H54 (cell line): ENCODE data around the gene COQ9.
"Not testable (repeated sequence)": the region's sequence is repeated elsewhere in the genome, so short reads cannot be mapped to it uniquely, and the experiment has no call there.

Experiments used
- DNase-seq: peaks from one replicate; pipeline ENCODE4 v3.0.0; 2011; ENCODE audit warnings: low spot score, mixed read lengths; ENCODE audit not compliant: insufficient read length
- FAIRE-seq: peaks from 3 replicates; lab custom pipeline; 2011; peaks lifted over from hg19 to GRCh38; lab: Jason Lieb, UNC
- POLR2A ChIP-seq: IDR thresholded peaks from 2 replicates; pipeline ENCODE4 v1.6.1; 2011; ENCODE audit warnings: low read depth, mild to moderate bottlenecking, low read length

The COQ9 gene

GRCh38 chr16:57413733-57414132 lies 33.5 kb upstream of the COQ9 start:
- no peak for TF ChIP-seq POLR2A
- FAIRE-seq (no peak), DNase-seq (no peak)

DNA sequence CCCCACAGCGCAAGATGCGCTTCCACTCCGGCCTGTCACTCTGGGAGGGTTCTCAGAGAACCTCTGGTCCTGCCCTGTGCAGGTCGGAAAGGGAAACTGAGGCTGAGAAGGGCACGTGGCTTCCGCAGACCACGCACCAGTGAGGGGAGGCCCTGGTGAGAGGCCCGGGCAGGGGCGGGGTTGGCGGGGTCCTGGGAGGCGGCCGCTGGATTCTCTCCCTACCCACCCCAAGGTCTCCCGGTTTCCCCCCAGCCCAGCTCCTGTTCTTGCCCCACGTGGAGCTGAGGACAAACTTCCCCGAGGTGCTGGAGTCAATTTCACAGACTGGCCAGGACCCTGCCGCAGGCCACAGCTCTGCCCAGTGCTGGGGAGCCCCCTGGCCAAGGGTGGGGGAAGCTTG lies 31.2 kb upstream of the COQ9 start:
- FAIRE-seq (no peak), DNase-seq (no peak)
- no peak for TF ChIP-seq POLR2A

DNA sequence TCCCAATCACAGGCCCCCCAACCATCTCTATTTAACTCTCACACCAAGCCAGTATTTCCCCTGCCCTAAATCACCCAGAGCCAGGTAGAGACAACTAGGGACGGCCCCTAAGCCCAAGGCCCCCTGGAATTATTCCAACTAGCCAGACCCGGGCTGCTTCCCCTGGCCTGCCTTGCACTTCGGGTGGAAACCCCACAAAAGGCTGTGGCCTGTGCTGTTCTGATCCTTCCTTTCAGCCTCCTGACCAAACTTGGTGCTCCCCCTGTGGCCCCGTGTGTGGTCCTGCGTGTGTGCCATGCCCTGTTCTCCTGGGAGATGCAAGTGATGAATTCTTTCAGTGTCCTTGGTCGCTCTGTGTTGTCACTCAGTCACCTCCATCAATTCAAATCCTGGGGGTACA lies 27.8 kb upstream of the COQ9 start:
- TF ChIP-seq POLR2A = no peak
- no peak for DNase-seq

GRCh38 chr16:57422026-57422944 lies 25.0 kb upstream of the COQ9 start:
- TF ChIP-seq POLR2A = no peak
- FAIRE-seq = no peak
- peak; percentile 27 for DNase-seq

More for the DNA sequence above, 27.8 kb upstream of the COQ9 start:
- FAIRE-seq = no peak

- no peak for FAIRE-seq
- TF ChIP-seq POLR2A = no peak
- no peak for DNase-seq
These were observed 24.1 kb upstream of the COQ9 start for GRCh38 chr16:57423152-57423551.

- FAIRE-seq (no peak), DNase-seq (no peak)
- TF ChIP-seq POLR2A = no peak
These were observed 22.7 kb upstream of the COQ9 start for GRCh38 chr16:57424583-57424982.

GRCh38 chr16:57426356-57426755 lies 20.9 kb upstream of the COQ9 start:
- DNase-seq = no peak
- no peak for TF ChIP-seq POLR2A
- FAIRE-seq = no peak

- no peak for TF ChIP-seq POLR2A
- DNase-seq = no peak
- FAIRE-seq = no peak
These were observed 20.0 kb upstream of the COQ9 start for GRCh38 chr16:57427307-57427706.

- FAIRE-seq (no peak), DNase-seq (no peak)
- TF ChIP-seq POLR2A = no peak
These were observed 19.5 kb upstream of the COQ9 start for GRCh38 chr16:57427824-57428223.

DNA sequence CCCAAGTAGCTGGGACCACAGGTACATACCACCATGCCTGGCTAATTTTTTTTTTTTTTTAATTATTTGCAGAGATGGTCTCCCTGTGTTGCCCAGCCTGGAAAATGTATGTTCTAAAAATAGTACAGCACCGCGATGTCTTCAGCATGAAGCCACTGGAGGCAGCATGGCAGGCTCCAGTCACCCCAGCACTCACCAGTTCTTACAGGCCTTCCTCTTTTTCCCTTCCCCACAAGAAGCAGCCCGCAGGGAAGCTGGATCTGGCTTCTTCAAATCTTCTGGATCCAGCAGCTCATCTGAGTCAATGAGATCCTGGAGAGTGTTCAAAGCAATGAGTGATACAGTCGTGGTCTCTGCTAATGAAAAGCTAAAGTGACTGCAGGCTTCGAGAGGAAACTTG lies 16.3 kb upstream of the COQ9 start:
- no peak for DNase-seq
- no peak for FAIRE-seq
- TF ChIP-seq POLR2A = no peak

DNA sequence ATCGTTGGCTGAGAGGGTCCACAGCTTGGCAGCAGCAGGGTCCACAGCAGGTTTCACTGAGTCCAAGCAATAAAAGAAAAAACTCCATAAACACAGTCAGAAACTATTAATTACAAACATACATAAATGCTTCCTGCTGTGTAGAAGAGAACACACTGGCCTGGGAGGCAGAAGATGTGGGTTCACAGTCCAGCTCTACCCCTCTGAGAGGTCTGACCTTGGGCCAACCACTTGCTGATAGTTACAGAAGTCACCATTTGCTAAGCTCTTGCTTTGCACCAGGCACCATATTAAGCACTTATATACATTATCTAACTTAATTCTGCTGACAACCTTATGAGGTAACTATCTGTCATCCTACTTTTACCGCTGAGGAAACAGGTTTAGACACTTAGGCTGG lies 14.8 kb upstream of the COQ9 start:
- no peak for FAIRE-seq
- no peak for TF ChIP-seq POLR2A
- no peak for DNase-seq

GRCh38 chr16:57432989-57433388 lies 14.3 kb upstream of the COQ9 start:
- TF ChIP-seq POLR2A = no peak
- FAIRE-seq (no peak), DNase-seq (no peak)

- no peak for TF ChIP-seq POLR2A
- DNase-seq (no peak), FAIRE-seq (no peak)
These were observed 13.3 kb upstream of the COQ9 start for GRCh38 chr16:57434003-57434402.

DNA sequence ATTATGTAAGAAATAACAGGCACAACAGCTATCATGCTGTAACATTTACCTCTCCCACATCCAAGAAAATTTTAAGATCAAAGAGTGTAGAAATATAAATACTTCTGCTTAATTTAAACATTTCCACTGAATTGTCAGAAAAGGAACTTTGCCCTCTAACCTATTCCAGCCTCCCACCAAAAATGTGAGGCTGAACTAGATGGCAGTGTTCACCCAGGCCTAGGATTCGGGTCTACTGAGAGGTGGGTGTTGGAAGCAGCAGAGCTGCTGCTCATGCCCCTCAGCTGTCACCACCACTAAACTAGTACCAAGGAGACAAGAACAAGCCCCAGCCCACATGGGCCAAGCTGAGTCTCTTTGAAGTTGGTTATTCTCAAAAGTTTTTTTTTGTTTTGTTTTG lies 11.4 kb upstream of the COQ9 start:
- TF ChIP-seq POLR2A = no peak
- DNase-seq (no peak), FAIRE-seq (no peak)

DNA sequence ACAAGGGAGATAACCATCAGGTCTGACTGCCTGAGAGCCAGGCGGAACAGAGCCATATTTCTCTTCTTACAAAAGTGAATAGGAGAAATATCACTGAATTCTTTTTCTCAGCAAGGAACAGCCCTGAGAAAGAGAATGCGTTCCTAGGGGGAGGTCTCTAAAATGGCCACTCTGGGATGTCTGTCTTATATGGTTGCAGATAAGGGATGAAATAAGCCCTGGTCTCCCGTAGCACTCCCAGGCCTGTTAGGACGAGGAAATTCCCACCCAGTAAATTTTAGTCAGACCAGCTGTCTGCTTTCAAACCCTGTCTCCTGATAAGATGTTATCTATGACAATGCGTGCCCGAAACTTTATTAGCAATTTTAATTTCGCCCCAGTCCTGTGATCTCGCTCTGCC lies 7.3 kb upstream of the COQ9 start:
- not testable (repeated sequence) for FAIRE-seq, DNase-seq

DNA sequence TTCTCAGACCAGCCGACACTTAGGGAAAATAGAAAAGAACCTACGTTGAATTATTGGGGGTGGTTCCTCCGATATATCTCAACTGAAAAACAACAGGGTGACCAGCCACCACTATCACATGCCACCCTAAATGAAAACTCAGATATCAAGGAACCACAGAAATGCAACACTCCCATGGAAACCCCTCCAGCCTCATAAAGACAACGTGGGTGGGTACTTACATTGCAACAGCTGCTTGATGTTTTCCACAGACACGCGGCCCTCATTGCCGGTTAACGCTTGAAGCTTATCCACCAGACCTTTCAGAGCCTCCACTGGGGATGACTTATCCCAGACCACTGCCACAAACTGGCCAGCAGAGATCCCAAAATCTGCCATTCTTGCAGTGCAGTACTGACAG lies 6.7 kb upstream of the COQ9 start:
- FAIRE-seq, DNase-seq: not testable (repeated sequence)
